ENCODE results near the gene FARP1. TPM values are rescaled to one million over a fixed set of nuclear protein-coding genes. Genes with fewer than 3 reads are reported as not detected.

FARP1 gene
- polyA plus RNA-seq, 1 donor = 73.0 TPM

DNA sequence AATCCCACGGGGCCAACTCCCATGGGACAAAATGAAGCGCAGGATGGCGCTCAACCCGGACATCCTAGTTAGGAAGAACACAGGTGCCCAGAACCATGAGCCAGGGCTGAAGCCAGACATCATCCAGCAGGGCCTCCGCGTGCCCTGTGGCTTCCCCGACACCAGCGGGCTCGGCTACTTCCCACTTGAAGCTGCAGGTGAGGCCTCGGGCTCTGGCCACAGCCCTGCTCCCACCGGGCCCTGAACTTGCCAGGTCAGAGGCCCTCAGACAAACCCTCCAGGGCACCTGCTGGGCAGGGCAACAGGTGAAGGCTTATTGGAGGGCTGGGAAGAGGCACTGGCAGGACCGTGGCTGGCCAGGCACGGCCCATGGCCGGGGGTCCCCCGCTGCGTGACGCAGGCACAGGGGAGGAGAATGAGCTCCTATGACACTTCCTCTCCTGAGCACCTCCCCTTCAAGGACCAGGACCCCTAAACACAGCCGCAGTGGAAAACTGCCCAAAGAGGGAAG lies 316.3 kb downstream of the FARP1 start:
- DNase-seq (ENCODE audit: low read depth) = no peak

GRCh38 chr13:98459721-98460370 lies 317.0 kb downstream of the FARP1 start:
- no peak for DNase-seq (ENCODE audit: low read depth)

GRCh38 chr13:98460516-98460915 lies 317.6 kb downstream of the FARP1 start:
- DNase-seq (ENCODE audit: low read depth) = no peak

GRCh38 chr13:98461486-98462240 lies 318.8 kb downstream of the FARP1 start:
- DNase-seq (ENCODE audit: low read depth) = no peak

DNA sequence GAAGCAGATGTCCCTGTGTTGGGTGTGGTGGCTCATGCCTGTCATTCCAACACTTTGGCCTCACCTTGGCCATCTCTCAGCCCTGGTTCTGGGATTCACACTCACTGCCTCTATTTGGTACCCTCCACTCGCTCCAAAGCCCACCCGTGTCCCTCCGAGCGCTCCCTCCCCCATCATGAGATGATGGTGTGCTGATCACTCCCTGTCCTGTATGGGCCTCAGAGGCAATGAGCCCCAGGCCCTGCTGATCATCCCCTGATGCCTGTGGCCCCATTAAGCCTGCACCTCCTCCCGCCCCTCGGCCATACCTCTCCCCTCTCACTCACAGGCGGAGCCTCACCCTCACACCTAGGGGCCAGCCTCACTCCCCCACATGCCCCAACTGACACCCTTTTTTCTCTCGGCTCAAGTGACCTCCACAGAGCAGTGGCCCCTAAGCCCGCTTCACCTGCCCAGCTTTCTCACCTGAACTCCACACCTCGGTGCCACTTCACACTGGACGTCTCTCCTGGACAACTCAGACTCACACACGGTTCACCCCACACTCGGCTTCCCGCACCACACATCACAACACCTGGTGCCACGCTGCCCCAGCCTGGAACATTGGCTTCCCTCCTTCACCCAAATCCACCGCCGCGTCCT lies 319.5 kb downstream of the FARP1 start:
- DNase-seq (ENCODE audit: low read depth) = no peak

DNA sequence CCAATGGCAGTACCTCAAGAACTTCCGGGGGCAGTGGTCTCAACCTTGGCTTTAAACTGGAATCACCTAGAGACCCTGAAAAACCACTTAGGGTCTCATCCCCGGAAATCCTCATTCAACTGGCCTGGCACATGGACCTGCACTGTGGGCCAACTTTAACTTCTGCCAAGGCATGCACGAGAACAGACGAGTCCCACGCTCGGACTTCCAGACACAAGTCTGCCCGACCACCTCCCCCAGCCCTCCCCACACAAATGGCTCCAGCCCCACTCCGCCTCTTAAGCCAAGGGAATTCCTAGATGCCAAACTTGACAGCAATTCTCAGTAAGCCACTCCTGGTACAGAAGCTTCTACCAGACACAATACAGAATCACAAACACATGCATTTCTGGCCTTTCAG lies 320.1 kb downstream of the FARP1 start:
- no peak for DNase-seq (ENCODE audit: low read depth)

DNA sequence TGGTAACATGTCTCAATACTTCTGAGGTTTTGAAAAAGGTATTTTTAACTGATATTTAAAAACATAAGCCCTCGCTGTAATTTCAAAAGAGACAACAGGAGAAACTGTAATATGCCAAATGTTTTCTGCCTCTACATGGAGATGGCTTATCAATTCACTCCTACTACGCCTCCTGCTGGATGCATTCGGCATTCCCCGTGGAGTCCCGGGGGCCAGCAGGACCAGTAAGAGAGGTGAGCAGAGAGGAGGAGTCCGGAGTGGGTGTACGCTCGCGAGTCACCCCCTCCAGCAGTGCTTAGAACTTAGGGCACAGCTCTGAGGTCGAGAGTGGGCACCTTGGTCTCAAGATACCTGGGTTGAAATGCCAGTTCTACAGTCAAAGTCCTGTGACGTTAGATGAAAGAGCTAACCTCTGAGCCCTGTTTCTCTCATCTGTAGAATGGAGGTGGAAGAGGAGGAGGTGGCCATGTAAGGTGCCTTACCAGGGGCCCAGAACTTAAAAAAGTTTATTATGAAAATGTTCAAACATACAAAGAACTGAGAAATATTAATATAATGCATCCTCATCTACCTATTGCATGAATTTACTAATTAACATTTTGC lies 323.8 kb downstream of the FARP1 start:
- no peak for DNase-seq (ENCODE audit: low read depth)

DNA sequence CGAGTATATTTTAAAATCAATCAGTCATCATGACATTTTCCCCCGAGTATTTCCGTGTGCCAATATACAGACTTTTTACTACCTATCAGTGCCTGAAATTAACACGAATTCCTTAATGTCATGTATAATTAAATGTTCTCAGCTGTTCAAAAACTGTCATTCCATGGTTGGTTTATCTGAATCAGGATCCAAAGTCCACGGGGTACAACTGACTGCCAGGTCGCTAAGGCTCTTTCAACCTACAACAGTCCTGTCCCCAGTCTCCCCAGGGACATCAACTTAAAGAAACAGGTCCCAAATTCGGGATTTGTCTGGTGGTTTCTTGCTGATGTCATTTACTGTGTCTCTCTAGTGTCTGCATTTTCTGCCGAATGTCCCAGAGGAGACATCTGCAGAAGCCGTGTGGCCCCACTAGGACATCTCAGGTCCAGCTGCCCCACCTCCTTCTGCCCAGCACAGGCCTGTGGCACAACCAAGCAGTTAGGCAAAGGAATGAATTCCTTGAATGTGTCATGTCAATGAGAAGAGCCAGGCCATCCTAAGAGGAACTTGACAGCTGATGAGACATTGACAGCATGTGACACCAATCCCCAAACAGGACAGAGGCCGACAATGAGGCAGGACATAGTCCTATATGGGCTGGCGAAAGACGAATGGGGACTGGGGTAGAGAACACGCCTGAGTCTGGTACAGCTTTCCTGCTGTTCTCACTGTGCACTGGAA lies 324.5 kb downstream of the FARP1 start:
- no peak for DNase-seq (ENCODE audit: low read depth)

DNA sequence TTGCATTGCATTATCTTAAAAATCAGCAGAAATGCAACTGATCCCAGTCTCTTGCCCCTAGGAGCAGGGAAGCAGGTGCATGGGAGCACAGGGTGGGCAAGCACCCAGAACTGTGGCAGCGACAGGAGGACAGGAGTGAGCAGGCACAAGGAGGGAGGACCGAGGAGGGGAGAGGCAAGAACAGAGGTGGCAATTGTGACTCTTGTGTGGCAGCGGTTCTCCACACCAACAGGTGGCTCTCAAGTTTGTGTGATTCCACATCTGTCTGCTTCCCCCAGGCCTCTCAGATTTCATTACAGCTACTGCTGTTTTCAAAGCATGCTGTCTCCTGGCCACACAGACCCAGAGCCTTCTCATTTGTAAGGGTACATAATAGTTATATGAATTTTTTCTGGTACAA lies 325.5 kb downstream of the FARP1 start:
- DNase-seq (ENCODE audit: low read depth) = no peak

DNA sequence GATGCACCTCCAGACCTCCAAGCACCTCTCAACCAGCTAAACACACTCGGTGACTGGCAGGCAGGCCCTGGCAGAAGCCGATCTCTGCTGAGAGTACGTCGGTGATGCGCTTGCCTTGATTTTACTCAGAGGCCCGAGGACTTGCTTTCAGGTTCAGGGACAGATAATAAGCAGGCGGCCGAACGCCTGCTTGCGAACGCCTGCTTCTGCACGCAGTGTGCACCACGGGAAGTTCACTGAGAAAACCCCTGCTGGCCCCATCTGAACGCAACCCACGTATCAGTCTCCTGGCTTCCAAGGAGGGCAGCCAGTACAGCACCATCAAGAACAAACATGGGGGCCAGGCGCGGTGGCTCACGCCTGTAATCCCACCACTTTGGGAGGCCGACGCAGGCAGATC lies 326.0 kb downstream of the FARP1 start:
- DNase-seq (ENCODE audit: low read depth) = no peak

GRCh38 chr13:98470920-98471319 lies 328.0 kb downstream of the FARP1 start:
- DNase-seq (ENCODE audit: low read depth) = no peak

DNA sequence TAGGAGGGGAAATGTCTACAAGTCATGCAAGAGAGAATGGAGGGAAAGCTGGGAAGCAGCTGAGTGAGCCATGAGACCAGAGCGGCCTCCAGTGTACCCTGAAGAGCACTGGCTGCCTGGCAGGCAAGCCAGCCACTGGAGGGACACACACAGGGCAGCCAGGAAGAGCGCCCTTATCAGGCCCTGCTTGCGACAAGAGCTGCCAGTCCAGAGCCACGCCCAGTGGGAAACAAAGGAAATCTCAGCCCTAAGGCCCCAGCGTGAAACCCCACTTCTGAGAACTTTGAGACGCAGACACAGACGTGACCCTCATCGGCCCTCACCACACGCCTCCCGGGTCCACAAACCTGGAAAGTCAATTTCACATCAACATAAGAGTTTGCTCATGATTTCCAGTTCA lies 329.0 kb downstream of the FARP1 start:
- DNase-seq (ENCODE audit: low read depth) = no peak

- DNase-seq (ENCODE audit: low read depth) = no peak
These were observed 330.4 kb downstream of the FARP1 start for GRCh38 chr13:98473135-98473787.

DNA sequence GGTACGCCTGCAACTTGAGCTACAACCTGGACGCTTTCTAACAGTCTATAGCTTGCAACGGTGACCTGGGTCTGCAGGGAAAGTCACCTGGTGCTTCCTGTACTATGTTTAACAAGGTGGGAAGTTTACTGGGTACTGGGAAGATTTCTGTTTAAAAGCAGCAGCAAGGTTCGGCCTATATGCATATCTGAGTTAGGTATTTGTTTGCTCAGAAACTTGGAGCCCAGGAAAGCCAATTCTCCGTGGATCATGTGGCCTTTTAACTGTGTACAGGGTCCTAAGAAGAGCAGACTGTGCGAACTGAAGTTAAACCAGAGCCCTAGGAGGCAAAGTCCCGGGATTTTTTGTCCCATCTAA lies 330.9 kb downstream of the FARP1 start:
- no peak for DNase-seq (ENCODE audit: low read depth)

GRCh38 chr13:98474292-98474691 lies 331.4 kb downstream of the FARP1 start:
- no peak for DNase-seq (ENCODE audit: low read depth)

- no peak for DNase-seq (ENCODE audit: low read depth)
These were observed 331.9 kb downstream of the FARP1 start for GRCh38 chr13:98474761-98475160.

DNA sequence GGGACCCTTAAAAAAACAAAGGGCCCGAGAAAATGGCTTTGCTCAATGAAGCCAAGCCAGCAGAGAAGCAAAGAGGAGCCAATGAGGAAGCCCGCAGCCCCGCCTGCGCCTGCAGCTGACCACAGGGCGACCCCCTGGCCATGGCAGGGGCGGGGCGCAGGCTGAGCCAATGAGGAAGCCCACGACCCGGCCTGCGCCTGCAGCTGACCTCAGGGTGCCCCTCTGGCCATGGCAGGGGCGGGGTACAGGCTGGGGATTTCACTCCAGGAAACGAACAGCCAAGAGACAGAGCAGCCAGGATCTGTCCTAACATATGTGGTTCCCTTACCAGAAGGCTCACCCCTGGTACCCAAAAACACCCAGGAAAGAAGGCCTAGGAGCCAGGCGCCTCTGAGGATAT lies 332.6 kb downstream of the FARP1 start:
- DNase-seq (ENCODE audit: low read depth) = no peak

DNA sequence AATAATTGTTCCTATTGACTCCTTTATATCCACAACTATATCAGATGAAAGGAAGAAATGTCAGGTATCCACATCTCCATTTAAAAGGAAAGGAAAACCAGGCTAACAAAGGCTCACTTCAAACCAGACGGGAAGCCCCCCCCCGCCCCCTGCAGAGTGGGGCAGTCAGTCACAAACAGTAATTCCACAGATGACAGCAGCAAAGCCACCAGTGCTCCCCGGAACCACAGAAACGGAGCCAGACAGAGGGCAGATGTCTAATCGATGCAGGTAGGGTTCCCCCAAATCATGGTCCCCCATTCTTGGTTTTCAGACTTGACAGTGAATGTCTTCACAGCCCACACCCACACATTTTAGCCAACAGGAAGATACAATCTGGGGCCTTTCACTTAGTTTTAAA lies 333.2 kb downstream of the FARP1 start:
- DNase-seq (ENCODE audit: low read depth) = no peak

DNA sequence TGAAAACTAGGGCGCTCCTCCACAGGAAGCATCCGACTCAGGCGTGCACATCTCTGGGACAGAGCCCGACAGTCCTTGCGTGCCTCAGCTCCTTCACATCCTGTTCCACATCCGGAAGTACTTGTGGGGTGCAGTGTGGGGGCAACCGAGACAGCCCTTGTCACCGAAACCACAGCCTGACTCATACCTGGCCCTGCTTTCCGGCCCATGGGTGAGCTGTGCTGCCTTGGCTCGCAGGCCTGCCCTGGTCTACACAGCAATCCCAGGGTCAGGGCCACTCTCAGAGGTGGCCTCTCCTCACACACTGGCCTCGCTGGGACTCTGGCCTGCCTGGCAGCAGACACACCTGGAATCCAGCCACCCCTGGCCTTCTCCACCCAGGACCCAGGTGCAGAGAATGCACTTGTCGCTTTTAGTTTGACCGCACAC lies 333.7 kb downstream of the FARP1 start:
- no peak for DNase-seq (ENCODE audit: low read depth)

DNA sequence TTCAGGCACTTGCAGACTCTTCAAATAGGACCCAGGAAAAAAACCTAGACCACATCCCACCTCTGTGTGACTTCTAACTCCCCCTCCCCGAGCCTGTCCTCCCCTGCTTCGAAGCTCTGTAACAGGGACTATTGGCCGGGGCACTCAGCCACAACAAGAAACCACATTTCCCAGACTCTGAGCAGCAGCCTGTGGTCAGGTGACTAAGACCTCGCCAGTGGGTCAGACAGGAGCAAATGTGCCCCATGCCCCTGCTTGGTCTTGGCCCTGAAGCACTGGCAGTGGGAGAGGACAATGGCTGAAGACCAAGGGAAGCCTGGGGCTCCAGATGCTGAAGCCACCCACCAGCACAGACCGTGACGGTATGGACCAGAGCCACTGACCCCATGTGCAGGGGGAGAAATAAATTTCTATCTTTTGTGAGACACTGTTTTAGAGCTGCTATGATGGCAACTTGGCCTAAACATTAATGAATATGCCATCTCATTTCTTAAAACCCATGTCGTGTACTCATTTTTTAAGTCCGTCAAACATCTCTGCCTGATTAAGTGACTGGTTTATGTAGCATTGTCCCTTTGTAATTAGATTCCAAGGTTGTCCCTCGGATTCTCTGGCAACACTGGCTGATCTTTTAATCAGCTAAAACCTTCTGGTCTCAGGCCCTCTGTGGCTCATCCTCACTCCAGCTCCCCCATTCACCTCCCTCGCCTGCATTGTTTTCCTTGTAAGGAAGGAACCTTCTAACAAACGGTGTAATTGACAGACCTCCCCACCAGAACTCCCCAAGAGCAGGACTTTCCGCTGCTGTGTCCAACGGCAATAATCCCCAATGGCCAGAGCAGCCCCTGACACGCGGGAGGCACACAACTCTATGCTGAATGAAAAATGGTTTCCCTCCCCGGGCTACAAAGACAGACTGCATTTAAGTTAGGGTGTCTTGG lies 335.6 kb downstream of the FARP1 start:
- DNase-seq (ENCODE audit: low read depth) = no peak
